Activated CD4-positive, CD25-positive, alpha-beta regulatory T cell treated with anti-CD3 and anti-CD28 coated beads, Interleukin-2, amount 50 U/mL, for 16 hours (primary cell): ENCODE measurements around the gene DEDD.

Experiments
- DNase-seq: peaks from one replicate; pipeline ENCODE4 v3.0.0-alpha.2; 2020; ENCODE audit warnings: low read depth, low spot score

DEDD gene

GRCh38 chr1:161132410-161133219 is at the start of gene DEDD:
Gene DEDD (minus strand): TSS chr1:161132667. CDS start chr1:161124462, 8,205 bp downstream.
- peak; percentile 82 for DNase-seq

GRCh38 chr1:161182214-161182613 is 49.7 kb upstream of the DEDD start:
- peak; percentile 46 for DNase-seq

- no peak for DNase-seq
Measured at GRCh38 chr1:161180639-161181038, 48.2 kb upstream of the DEDD start.

GRCh38 chr1:161179698-161180097 is 47.2 kb upstream of the DEDD start:
- no peak for DNase-seq

- DNase-seq, result no peak
Measured at GRCh38 chr1:161177936-161178244, 45.4 kb upstream of the DEDD start.

GRCh38 chr1:161177112-161177935 is 44.9 kb upstream of the DEDD start, which contains the start of gene B4GALT3:
Gene B4GALT3 (minus strand): TSS chr1:161177507. CDS start chr1:161176060, 1,447 bp downstream.
- peak; percentile 84 for DNase-seq

- no peak for DNase-seq
Measured at GRCh38 chr1:161176468-161177111, 44.1 kb upstream of the DEDD start.

GRCh38 chr1:161175771-161176453 is 43.4 kb upstream of the DEDD start:
- no peak for DNase-seq

GRCh38 chr1:161174911-161175310 is 42.4 kb upstream of the DEDD start:
- DNase-seq, result no peak

GRCh38 chr1:161173711-161174110 is 41.2 kb upstream of the DEDD start:
- no peak for DNase-seq

- no peak for DNase-seq
Measured at GRCh38 chr1:161172776-161173376, 40.4 kb upstream of the DEDD start.

- DNase-seq, result no peak
Measured at GRCh38 chr1:161172349-161172748, 39.9 kb upstream of the DEDD start.

GRCh38 chr1:161171696-161172095 is 39.2 kb upstream of the DEDD start:
- DNase-seq, result no peak

GRCh38 chr1:161171191-161171590 is 38.7 kb upstream of the DEDD start:
- no peak for DNase-seq

GRCh38 chr1:161168906-161169305 is 36.4 kb upstream of the DEDD start:
- DNase-seq, result no peak

- no peak for DNase-seq
Measured at GRCh38 chr1:161166669-161167548, 34.4 kb upstream of the DEDD start.

- DNase-seq, result peak; percentile 87
Measured at GRCh38 chr1:161165742-161166668, 33.5 kb upstream of the DEDD start, which contains the start of gene PPOX. Gene PPOX (plus strand): TSS chr1:161166426. CDS start chr1:161166848, 422 bp downstream.

- no peak for DNase-seq
Measured at GRCh38 chr1:161164901-161165610, 32.6 kb upstream of the DEDD start.
